ENCODE data around the gene CPNE2.

DNA sequence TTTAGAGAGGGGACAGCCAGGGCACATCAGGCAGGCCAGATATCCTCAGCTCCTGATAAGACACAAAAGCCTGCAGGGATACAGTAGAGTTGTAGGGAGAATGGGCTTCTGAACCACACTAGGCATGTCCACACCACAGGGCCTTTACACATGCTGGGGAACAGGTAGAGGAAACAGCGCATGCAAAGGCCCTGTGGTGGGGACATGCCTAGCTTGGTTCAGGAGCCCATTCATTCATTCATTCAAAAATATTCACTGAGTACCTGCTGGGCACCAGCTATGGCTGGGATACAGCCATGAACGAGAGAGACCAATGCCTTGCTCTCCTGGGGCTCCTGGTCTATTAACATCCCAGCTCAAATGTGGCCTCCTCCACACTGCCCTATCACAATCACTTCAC, 4.4 kb downstream of the CPNE2 start:
- TF ChIP-seq, protein P1, sequence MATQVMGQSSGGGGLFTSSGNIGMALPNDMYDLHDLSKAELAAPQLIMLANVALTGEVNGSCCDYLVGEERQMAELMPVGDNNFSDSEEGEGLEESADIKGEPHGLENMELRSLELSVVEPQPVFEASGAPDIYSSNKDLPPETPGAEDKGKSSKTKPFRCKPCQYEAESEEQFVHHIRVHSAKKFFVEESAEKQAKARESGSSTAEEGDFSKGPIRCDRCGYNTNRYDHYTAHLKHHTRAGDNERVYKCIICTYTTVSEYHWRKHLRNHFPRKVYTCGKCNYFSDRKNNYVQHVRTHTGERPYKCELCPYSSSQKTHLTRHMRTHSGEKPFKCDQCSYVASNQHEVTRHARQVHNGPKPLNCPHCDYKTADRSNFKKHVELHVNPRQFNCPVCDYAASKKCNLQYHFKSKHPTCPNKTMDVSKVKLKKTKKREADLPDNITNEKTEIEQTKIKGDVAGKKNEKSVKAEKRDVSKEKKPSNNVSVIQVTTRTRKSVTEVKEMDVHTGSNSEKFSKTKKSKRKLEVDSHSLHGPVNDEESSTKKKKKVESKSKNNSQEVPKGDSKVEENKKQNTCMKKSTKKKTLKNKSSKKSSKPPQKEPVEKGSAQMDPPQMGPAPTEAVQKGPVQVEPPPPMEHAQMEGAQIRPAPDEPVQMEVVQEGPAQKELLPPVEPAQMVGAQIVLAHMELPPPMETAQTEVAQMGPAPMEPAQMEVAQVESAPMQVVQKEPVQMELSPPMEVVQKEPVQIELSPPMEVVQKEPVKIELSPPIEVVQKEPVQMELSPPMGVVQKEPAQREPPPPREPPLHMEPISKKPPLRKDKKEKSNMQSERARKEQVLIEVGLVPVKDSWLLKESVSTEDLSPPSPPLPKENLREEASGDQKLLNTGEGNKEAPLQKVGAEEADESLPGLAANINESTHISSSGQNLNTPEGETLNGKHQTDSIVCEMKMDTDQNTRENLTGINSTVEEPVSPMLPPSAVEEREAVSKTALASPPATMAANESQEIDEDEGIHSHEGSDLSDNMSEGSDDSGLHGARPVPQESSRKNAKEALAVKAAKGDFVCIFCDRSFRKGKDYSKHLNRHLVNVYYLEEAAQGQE (IDR thresholded peaks at IDR 0.05; ENCODE audit: insufficient read depth in 1 of 2, low read depth in 2 of 2, low read length in 2 of 2) = no peak
- no peak for TF ChIP-seq POLR2AphosphoS5 (IDR thresholded peaks at IDR 0.05; ENCODE audit: low read depth, low read length)
- no peak for TF ChIP-seq TAF1 (IDR thresholded peaks at IDR 0.05; ENCODE audit: borderline replicate concordance, insufficient read depth, low read length)

Data from PFSK-1 (cell line).